B cell (primary cell): Measurements from ENCODE around the gene AP3D1. TPM values are rescaled to one million over a fixed set of nuclear protein-coding genes. Genes with fewer than 3 reads are reported as not detected.
A peak's percentile ranks its signal among the peaks of the same experiment; 100 is the strongest.

Source experiments
- ATAC-seq: fragments of 200-7000 bp; cut with Tn5 transposase; one replicate; pipeline ENCODE4 v1.10.0; 2021; ENCODE audit warnings: low read depth, mild to moderate bottlenecking, moderate number of reproducible peaks, moderate library complexity
- CTCF ChIA-PET: fragments of 350-600 bp; sonication (Branson Sonifier 250); formaldehyde crosslinking; loops from one replicate; lab custom pipeline; 2021; ENCODE audit warnings: antibody characterized with exemption, inconsistent platforms; lab: Charles Lee
- POLR2A ChIA-PET: fragments of 350-600 bp; sonication (Branson Sonifier 250); formaldehyde crosslinking; loops from one replicate; lab custom pipeline; 2021; ENCODE audit warnings: antibody characterized with exemption; lab: Charles Lee
- DNase-seq: peaks from one replicate; pipeline ENCODE4 v3.0.0; 2013
- H2AFZ ChIP-seq: 2 replicates; pipeline ENCODE4 v1.6.1; 2012; ENCODE audit warnings: mild to moderate bottlenecking, low read depth, low read length; ENCODE audit not compliant: insufficient read depth, poor library complexity, severe bottlenecking
- H3K27ac ChIP-seq, 2 donors: 1 replicate in 1 of 2; 2 replicates in 1 of 2; pipeline ENCODE4 v1.5.1; 2012 to 2013; ENCODE audit warnings: low read length in 2 of 2, mild to moderate bottlenecking in 2 of 2, moderate library complexity in 1 of 2
- H3K27me3 ChIP-seq, 4 experiments: fragments of 200-600 bp in 1 of 4; sonication (generic) in 1 of 4; replicated peaks in 1 of 4; 1 replicate in 2 of 4; 2 replicates in 2 of 4; pipeline versions ENCODE4 v1.6.1 to v1.7.0; 2013 to 2016; ENCODE audit warnings: low read length in 3 of 4, mild to moderate bottlenecking in 2 of 4, mixed read lengths in 1 of 4, moderate library complexity in 1 of 4; ENCODE audit not compliant: insufficient read depth in 4 of 4, control insufficient read depth in 3 of 4; ENCODE audit errors: control extremely low read depth in 1 of 4
- H3K36me3 ChIP-seq, 2 experiments: replicated peaks in 1 of 2; 1 replicate in 1 of 2; 2 replicates in 1 of 2; pipeline versions ENCODE4 v1.6.1 to v1.7.1; 2013; ENCODE audit warnings: low read length in 1 of 2; ENCODE audit not compliant: insufficient read depth in 2 of 2, control insufficient read depth in 1 of 2; ENCODE audit errors: control extremely low read depth in 1 of 2, extremely low read depth in 1 of 2
- H3K4me1 ChIP-seq, 2 donors: fragments of 200-600 bp in 1 of 2; sonication (generic) in 1 of 2; 1 replicate in 1 of 2; 2 replicates in 1 of 2; pipeline versions ENCODE4 v1.5.1 to v1.6.1; 2013 to 2017; ENCODE audit warnings: low read length in 2 of 2; ENCODE audit not compliant: control insufficient read depth in 2 of 2, insufficient read depth in 2 of 2
- H3K4me2 ChIP-seq: replicated peaks from 2 replicates; pipeline ENCODE3; 2012; ENCODE audit warnings: mild to moderate bottlenecking, low read depth, low read length; ENCODE audit not compliant: poor library complexity, severe bottlenecking
- H3K4me3 ChIP-seq, 5 experiments: fragments of 200-600 bp in 1 of 5; sonication (generic) in 1 of 5; 1 replicate in 3 of 5; 2 replicates in 2 of 5; pipeline versions ENCODE4 v1.5.1 to v1.7.0; 2011 to 2016; ENCODE audit warnings: low read length in 4 of 5, mild to moderate bottlenecking in 4 of 5, low read depth in 2 of 5, control low read depth in 1 of 5, moderate library complexity in 1 of 5; ENCODE audit not compliant: insufficient read depth in 1 of 5; ENCODE audit errors: control extremely low read depth in 1 of 5, extremely low read depth in 1 of 5
- H3K79me2 ChIP-seq: fragments of 200-600 bp; sonication (generic); one replicate; pipeline ENCODE4 v1.6.0; 2016; ENCODE audit warnings: low read length; ENCODE audit not compliant: control insufficient read depth, insufficient read depth
- H3K9ac ChIP-seq: fragments of 200-600 bp; sonication (generic); 2 replicates; pipeline ENCODE4 v1.6.1; 2017; ENCODE audit warnings: mild to moderate bottlenecking, low read length, moderate library complexity
- H3K9me3 ChIP-seq, 3 donors: one replicate each; pipeline versions ENCODE4 v1.6.1 to v1.7.1; 2013; ENCODE audit warnings: low read length in 2 of 3; ENCODE audit not compliant: control insufficient read depth in 2 of 3, insufficient read depth in 1 of 3; ENCODE audit errors: control extremely low read depth in 1 of 3
- H4K20me1 ChIP-seq: 2 replicates; pipeline ENCODE4 v1.6.0; 2012; ENCODE audit warnings: mild to moderate bottlenecking, low read length; ENCODE audit not compliant: insufficient read depth, control insufficient read depth, poor library complexity, severe bottlenecking
- H3K27ac Mint-ChIP-seq: one replicate; pipeline ENCODE4 v1.8.0; 2021; ENCODE audit warnings: mixed read lengths
- H3K27me3 Mint-ChIP-seq: one replicate; pipeline ENCODE4 v1.8.0; 2021; ENCODE audit warnings: mixed read lengths
- H3K4me1 Mint-ChIP-seq: one replicate; pipeline ENCODE4 v1.8.0; 2021; ENCODE audit warnings: mixed read lengths
- H3K4me3 Mint-ChIP-seq: one replicate; pipeline ENCODE4 v1.8.0; 2021; ENCODE audit warnings: mixed read lengths
- H3K9me3 Mint-ChIP-seq: one replicate; pipeline ENCODE4 v1.8.0; 2022; ENCODE audit warnings: mixed read lengths; ENCODE audit not compliant: insufficient read depth
- EZH2 ChIP-seq: IDR thresholded peaks from 2 replicates; pipeline ENCODE4 v1.6.1; 2012; ENCODE audit warnings: borderline replicate concordance, low read depth, mild to moderate bottlenecking, moderate library complexity, low read length; ENCODE audit not compliant: insufficient read depth, poor library complexity, severe bottlenecking
- WGBS: methylation state at CpG from one replicate; pipeline ENCODE4 v1.1.5; 2013; ENCODE audit warnings: missing lambda C conversion rate; ENCODE audit not compliant: insufficient coverage; 5-methylcytosine and 5-hydroxymethylcytosine counted together
- intact Hi-C: fragments of 100-400 bp; cut with micrococcal nuclease; formaldehyde crosslinking; loops from one replicate; pipeline ENCODE4 v1.10.0; 2022
- polyA plus RNA-seq: library from polyadenylated mRNA; depleted of rRNA; stranded (reverse); fragments of >200 nt; gene quantifications from 2 replicates; pipeline ENCODE4 v1.2.3, GENCODE V29; 2012
- total RNA-seq, 2 donors: library from RNA; stranded (reverse); fragments of 120-200 nt in 1 of 2; gene quantifications; 1 replicate in 1 of 2; 2 replicates in 1 of 2; pipeline versions ENCODE4 v1.2.3 to v1.2.4, GENCODE V29; 2013 to 2022
- TF ChIP-seq, protein P1 (sequence below): fragments of 200-600 bp; IDR thresholded peaks from one replicate; pipeline ENCODE4 v1.8.0; 2022; ENCODE audit warnings: antibody characterized with exemption, mild to moderate bottlenecking

Gene AP3D1
- total and polyA plus RNA-seq, 2 donors (not counting 1 experiment from before 2014, with no cell fraction given): 96.4 to 114 TPM

DNA sequence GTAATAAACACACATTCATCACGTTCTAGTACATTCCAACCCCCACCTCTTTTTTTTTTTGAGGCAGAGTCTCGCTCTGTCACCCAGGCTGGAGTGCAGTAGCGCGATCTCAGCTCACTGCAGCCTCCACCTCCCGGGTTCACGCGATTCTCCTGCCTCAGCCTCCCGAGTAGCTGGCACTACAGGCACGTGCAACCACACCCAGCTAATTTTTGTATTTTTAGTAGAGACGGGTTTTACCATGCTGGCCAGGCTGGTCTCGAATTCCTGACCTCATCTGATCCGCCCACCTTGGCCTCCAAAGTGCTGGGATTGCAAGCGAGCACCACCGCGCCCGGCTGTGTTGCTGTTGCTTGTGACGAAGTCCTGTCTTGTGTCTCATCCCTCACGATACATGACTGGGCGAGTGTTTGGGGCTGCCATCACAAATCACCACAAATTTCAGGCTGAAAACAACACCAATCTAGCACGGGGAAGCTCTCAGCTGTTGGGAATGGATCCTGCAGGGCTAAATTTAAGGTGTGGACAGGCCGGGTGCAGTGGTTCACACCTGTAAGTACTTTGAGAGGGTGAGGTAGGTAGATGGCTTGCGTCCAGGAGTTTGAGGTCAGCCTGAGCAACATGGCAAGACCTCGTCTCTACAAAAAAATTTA is 70.9 kb downstream of the AP3D1 start:
- intact Hi-C loops: loop anchor here (10.0 kb wide), 1 partner anchor 544 kb away; no protein-coding TSS in a partner anchor
- TF ChIP-seq, protein P1, sequence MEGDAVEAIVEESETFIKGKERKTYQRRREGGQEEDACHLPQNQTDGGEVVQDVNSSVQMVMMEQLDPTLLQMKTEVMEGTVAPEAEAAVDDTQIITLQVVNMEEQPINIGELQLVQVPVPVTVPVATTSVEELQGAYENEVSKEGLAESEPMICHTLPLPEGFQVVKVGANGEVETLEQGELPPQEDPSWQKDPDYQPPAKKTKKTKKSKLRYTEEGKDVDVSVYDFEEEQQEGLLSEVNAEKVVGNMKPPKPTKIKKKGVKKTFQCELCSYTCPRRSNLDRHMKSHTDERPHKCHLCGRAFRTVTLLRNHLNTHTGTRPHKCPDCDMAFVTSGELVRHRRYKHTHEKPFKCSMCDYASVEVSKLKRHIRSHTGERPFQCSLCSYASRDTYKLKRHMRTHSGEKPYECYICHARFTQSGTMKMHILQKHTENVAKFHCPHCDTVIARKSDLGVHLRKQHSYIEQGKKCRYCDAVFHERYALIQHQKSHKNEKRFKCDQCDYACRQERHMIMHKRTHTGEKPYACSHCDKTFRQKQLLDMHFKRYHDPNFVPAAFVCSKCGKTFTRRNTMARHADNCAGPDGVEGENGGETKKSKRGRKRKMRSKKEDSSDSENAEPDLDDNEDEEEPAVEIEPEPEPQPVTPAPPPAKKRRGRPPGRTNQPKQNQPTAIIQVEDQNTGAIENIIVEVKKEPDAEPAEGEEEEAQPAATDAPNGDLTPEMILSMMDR: no peak
- no peak for TF ChIP-seq EZH2
- no peak for DNase-seq
- POLR2A ChIA-PET: interaction anchor here (1.1 to 1.4 kb wide), 2 partner anchors 11 to 38 kb away, joined by 3 read pairs; no protein-coding TSS in a partner anchor
- no peaks in the 10 kb centered on the region for H3K9me3 Mint-ChIP-seq
- H3K27me3 Mint-ChIP-seq: no peaks in the 10 kb centered on the region
- ATAC-seq: no peak
- peak overlapping the region in 1 of 5 experiments; percentile 8 for H3K4me3 ChIP-seq
- H3K4me2 ChIP-seq: peak overlapping the region; percentile 51
- peaks cover 46 to 61% of the 10 kb centered on the region in 2 donors for H3K4me1 ChIP-seq
- H3K4me3 Mint-ChIP-seq: peak overlapping the region; percentile 77
- 80% methylated on average over 16 of the region's 23 CpGs for WGBS
- H3K9ac ChIP-seq: no peak overlapping the region
- H3K4me1 Mint-ChIP-seq: peaks cover 69% of the 10 kb centered on the region
- peak overlapping the region; percentile 90 for H3K27ac Mint-ChIP-seq
- H2AFZ ChIP-seq: no peak overlapping the region
- H3K27me3 ChIP-seq: no peaks in the 10 kb centered on the region
- peak overlapping the region; percentile 44 to 99 for H3K27ac ChIP-seq
- H3K79me2 ChIP-seq: peaks cover 98% of the 10 kb centered on the region
- H3K9me3 ChIP-seq: no peaks in the 10 kb centered on the region
- H3K36me3 ChIP-seq: peaks cover 0 to 67% of the 10 kb centered on the region in 2 experiments
- CTCF ChIA-PET: interaction anchor here (0.6 to 1.7 kb wide), 4 partner anchors 9 to 150 kb away, joined by 3 to 5 read pairs (median 3); no protein-coding TSS in a partner anchor
- H4K20me1 ChIP-seq: peaks cover 88% of the 10 kb centered on the region

DNA sequence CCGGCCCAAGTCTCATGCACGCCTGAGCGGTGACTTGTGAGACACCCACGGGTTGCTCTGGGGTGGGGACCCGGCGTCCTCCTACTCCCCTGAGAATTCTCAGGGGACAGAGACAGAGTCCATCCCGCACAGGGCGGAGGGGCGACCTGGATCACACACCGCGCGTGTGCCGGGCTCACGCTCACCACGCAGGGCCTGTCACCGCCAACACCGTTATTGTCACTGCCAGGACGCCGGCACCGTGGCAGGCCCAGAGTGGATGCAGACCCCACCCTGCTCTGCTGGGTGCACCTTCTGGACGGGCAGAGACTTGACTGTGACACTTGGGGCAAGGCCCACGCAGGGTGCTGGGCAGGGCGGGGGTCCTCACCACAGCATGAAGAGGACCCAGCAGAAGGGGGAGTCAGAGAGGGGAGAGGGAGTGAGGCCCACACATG is 71.5 kb downstream of the AP3D1 start:
- peaks cover 93% of the 10 kb centered on the region for H4K20me1 ChIP-seq
- peak overlapping the region in 1 of 5 experiments; percentile 7 for H3K4me3 ChIP-seq
- H3K4me1 Mint-ChIP-seq: peaks cover 68% of the 10 kb centered on the region
- ChIA-PET POLR2A (interaction anchor here (1.0 to 1.4 kb wide), 3 partner anchors 10 to 37 kb away, joined by 3 read pairs; partner anchors contain the start of gene MKNK2), CTCF (no interaction called here)
- H3K27me3 Mint-ChIP-seq: no peaks in the 10 kb centered on the region
- peaks cover 50 to 64% of the 10 kb centered on the region in 2 donors for H3K4me1 ChIP-seq
- no peak overlapping the region for H3K9ac ChIP-seq
- ATAC-seq (no peak), DNase-seq (peak; percentile 46)
- H3K9me3 Mint-ChIP-seq: no peaks in the 10 kb centered on the region
- H3K27me3 ChIP-seq: no peaks in the 10 kb centered on the region
- 51% methylated on average over 21 of the region's 23 CpGs for WGBS
- peaks cover 0 to 72% of the 10 kb centered on the region in 2 experiments for H3K36me3 ChIP-seq
- no peak overlapping the region for H2AFZ ChIP-seq
- H3K9me3 ChIP-seq: no peaks in the 10 kb centered on the region
- intact Hi-C loops: loop anchor here (10.0 kb wide), 1 partner anchor 545 kb away; no protein-coding TSS in a partner anchor
- peak overlapping the region; percentile 77 for H3K4me3 Mint-ChIP-seq
- H3K79me2 ChIP-seq: peaks cover 100% of the 10 kb centered on the region
- peak overlapping the region; percentile 16 to 99 for H3K27ac ChIP-seq
- TF ChIP-seq, protein P1: no peak
- TF ChIP-seq EZH2: no peak
- H3K27ac Mint-ChIP-seq: peak overlapping the region; percentile 90
- peak overlapping the region; percentile 51 for H3K4me2 ChIP-seq
